ENCODE data around the gene GULP1. TPM values are rescaled to one million over a fixed set of nuclear protein-coding genes. Genes with fewer than 3 reads are reported as not detected.

The GULP1 gene
- total RNA-seq, 2 donors from 2014 or later = not detected

DNA sequence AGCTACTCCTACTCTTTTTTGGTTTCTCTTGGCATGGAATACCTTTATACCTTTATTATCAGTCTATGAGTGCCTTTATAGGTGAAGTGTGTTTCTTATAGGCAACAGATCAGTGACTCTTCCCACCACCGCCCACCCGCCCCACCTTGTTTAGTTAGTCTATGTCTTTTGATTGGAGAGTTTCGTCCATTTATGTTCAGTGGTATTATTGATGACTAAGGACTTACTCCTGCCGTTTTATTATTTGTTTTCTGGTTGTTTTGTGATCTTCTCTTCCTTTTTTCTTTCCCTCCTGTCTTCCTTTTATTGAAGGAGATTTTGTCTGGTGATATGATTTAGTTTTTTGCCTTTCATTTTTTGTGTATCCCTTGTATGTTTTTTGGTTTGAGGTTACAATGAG lies 179.5 kb downstream of the GULP1 start:
- Mint-ChIP-seq H3K4me1 (ENCODE audit: low read depth) (no peaks in the 10 kb centered on the region), H3K27me3 (ENCODE audit: low read depth) (no peaks in the 10 kb centered on the region), H3K36me3 (ENCODE audit: insufficient read depth in 2 of 2) (no peaks in the 10 kb centered on the region), H3K9me3 (no peaks in the 10 kb centered on the region), H3K27ac (no peak overlapping the region), H3K4me3 (no peak overlapping the region)
- ATAC-seq (replicated peaks in 1 of 2) (no peak), DNase-seq (no peak)

DNA sequence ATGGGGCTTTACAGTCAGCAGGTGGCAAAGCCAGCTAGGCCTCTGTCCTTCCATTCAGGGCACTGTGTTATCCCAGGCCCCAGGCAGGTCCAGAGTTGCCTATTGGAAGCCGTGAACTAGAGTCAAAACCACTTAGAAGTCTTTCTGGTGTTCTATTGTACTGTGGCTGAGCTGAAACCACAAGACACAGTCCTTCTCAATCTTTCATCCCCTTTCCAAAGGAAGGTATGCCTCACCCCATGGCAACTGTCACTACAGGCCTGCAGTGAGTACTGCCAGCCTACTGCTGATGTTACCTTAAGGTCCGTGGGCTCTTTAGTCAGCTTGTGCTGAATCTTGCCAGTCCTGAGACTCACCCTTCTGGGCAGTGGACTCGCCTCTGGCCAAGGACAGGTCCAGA lies 181.6 kb downstream of the GULP1 start:
- H3K27ac Mint-ChIP-seq = no peak overlapping the region
- DNase-seq (no peak), ATAC-seq (replicated peaks in 1 of 2) (no peak)
- H3K4me1 Mint-ChIP-seq (ENCODE audit: low read depth) = no peaks in the 10 kb centered on the region
- no peaks in the 10 kb centered on the region for H3K9me3 Mint-ChIP-seq
- H3K4me3 Mint-ChIP-seq = no peak overlapping the region
- no peaks in the 10 kb centered on the region for H3K36me3 Mint-ChIP-seq (ENCODE audit: insufficient read depth in 2 of 2)
- H3K27me3 Mint-ChIP-seq (ENCODE audit: low read depth) = no peaks in the 10 kb centered on the region

DNA sequence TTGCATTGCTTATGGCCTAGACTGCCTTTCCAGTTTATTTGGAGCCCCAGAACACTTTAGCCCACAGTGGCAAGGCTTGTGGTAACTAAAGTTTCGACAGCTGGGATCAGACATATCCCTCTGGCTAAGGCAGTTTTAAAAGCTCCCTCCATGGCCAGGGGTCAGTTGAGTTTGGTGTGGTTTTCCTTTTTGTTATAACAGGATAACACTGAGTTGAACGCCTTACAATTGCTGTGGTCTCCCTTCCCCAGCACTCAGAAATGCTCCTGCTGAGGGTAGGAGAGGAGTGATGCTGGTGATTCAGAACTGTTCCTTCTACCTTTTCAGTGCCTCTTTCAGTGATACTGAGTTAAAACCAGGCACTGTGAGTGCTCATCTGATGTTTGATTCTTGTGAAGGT lies 182.6 kb downstream of the GULP1 start:
- no peak overlapping the region for H3K27ac Mint-ChIP-seq
- DNase-seq (no peak), ATAC-seq (replicated peaks in 1 of 2) (no peak)
- H3K4me1 Mint-ChIP-seq (ENCODE audit: low read depth) = peaks cover 4% of the 10 kb centered on the region
- H3K36me3 Mint-ChIP-seq (ENCODE audit: insufficient read depth in 2 of 2) = no peaks in the 10 kb centered on the region
- H3K27me3 Mint-ChIP-seq (ENCODE audit: low read depth) = no peaks in the 10 kb centered on the region
- H3K9me3 Mint-ChIP-seq = no peaks in the 10 kb centered on the region
- H3K4me3 Mint-ChIP-seq = no peak overlapping the region

DNA sequence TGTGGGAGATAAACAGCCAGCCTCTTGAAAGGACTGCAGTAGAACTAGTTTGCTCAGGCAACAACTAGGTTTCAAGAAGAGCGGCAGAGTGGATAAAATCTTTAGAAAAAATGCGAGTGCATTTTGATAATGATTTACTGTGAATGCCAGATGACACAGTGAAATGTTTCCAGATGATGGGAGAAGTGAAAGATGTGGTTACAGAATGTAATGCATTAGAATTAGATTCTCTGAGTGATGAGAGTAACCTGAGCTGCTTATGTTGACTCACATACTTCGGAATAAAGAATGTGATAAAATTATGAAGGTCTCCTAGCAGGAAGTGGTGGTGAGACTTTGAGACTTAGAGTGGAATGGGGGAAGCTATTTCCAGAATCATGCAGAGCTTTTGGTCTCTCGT lies 184.3 kb downstream of the GULP1 start:
- Mint-ChIP-seq H3K27me3 (ENCODE audit: low read depth) (no peaks in the 10 kb centered on the region), H3K27ac (no peak overlapping the region), H3K36me3 (ENCODE audit: insufficient read depth in 2 of 2) (no peaks in the 10 kb centered on the region), H3K4me3 (no peak overlapping the region), H3K4me1 (ENCODE audit: low read depth) (peaks cover 4% of the 10 kb centered on the region), H3K9me3 (no peaks in the 10 kb centered on the region)
- ATAC-seq (replicated peaks in 1 of 2) (no peak), DNase-seq (no peak)

DNA sequence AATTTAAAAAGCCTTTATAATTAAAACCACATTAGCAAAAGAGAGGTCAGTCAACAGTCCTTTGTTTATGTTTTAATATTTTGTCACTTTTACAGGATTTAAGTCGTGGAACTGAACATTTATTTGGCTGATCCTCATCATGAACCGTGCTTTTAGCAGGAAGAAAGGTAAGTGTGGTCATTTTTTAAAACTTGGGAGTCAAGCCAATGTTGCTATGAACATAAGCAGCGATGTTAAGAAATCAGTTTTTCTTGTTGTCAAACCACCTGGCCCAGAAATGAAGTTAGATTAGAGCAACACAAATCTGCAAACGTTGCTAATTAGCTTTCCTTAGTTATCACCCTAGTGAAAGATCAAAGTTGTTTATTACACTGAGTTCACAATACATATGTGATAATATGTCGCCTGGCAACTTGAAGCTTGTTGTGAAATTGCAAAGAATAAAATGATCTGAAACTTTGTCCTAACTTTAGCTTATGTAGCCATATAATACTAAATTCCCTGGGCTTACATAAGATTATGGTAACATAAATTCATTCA lies 186.0 kb downstream of the GULP1 start:
- Mint-ChIP-seq H3K9me3 (no peaks in the 10 kb centered on the region), H3K4me3 (no peak overlapping the region), H3K27me3 (ENCODE audit: low read depth) (no peaks in the 10 kb centered on the region), H3K27ac (no peak overlapping the region), H3K36me3 (ENCODE audit: insufficient read depth in 2 of 2) (no peaks in the 10 kb centered on the region), H3K4me1 (ENCODE audit: low read depth) (peaks cover 4% of the 10 kb centered on the region)
- ATAC-seq (replicated peaks in 1 of 2) (no peak), DNase-seq (no peak)

DNA sequence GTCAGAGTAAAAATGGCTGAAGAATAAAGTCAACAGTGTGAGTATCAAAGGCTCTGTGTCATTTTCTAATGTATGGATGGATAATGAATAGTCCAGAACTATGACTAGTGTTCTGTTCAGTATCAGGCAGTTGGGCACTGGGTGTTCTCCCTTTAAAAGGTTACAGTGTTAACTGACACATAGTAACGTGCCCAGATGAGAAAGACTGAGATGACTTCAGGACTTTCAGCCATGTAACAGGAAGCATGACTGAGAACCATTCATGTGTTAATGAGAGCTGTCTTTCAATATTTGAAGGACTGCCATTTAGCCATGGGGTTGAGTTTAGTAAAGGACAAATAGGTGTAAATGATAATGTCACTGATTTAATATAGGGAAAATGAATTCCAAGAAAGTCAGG lies 187.1 kb downstream of the GULP1 start:
- ATAC-seq (replicated peaks in 1 of 2) = peak; percentile 39 to 73
- H3K4me1 Mint-ChIP-seq (ENCODE audit: low read depth) = peaks cover 4% of the 10 kb centered on the region
- no peaks in the 10 kb centered on the region for H3K36me3 Mint-ChIP-seq (ENCODE audit: insufficient read depth in 2 of 2)
- DNase-seq = no peak
- no peaks in the 10 kb centered on the region for H3K9me3 Mint-ChIP-seq
- H3K27me3 Mint-ChIP-seq (ENCODE audit: low read depth) = no peaks in the 10 kb centered on the region
- no peak overlapping the region for H3K4me3 Mint-ChIP-seq
- no peak overlapping the region for H3K27ac Mint-ChIP-seq

DNA sequence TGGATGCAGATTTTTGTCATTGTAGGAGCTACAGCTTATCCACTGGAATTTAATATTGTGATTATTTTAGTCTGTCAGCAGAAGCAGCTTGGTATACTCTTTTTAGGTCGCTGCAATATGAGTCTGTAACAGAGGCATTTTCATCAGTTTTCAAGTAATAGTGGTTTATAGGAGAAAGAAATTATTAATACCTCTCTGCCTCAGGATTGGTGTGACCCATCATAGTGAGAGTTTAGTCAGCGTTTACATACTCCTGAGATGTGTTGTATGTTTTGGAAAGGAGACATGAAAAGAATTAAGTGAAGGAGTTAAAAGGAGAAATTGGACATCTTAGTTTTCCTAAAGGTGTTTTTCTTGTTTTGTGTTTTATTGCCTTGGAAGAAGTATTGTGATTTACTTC lies 189.8 kb downstream of the GULP1 start:
- DNase-seq (no peak), ATAC-seq (replicated peaks in 1 of 2) (no peak)
- Mint-ChIP-seq H3K36me3 (ENCODE audit: insufficient read depth in 2 of 2) (no peaks in the 10 kb centered on the region), H3K27ac (no peak overlapping the region), H3K4me3 (no peak overlapping the region), H3K4me1 (ENCODE audit: low read depth) (peaks cover 4% of the 10 kb centered on the region), H3K27me3 (ENCODE audit: low read depth) (no peaks in the 10 kb centered on the region), H3K9me3 (no peaks in the 10 kb centered on the region)

DNA sequence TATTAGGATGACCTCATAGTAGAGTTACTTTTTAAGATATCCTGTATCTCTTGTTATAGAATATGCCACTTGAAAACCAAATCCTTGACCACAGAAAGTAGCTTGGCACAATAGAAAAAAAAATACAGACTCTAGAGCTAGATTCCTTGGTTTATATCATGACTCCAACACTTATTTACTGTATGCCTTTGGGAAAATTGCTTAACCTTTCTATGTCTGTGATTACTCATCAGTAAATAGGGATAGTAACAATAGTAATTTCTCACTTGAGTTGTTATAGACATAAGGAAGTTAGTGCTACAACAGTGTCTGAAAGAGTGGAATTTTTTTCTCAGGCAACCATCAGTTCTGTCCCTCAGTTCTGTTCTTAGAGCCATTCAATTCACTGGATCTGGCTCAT lies 193.8 kb downstream of the GULP1 start:
- Mint-ChIP-seq H3K27me3 (ENCODE audit: low read depth) (no peaks in the 10 kb centered on the region), H3K27ac (no peak overlapping the region), H3K4me3 (no peak overlapping the region), H3K4me1 (ENCODE audit: low read depth) (no peaks in the 10 kb centered on the region), H3K36me3 (ENCODE audit: insufficient read depth in 2 of 2) (no peaks in the 10 kb centered on the region), H3K9me3 (no peaks in the 10 kb centered on the region)
- DNase-seq (no peak), ATAC-seq (replicated peaks in 1 of 2) (no peak)

DNA sequence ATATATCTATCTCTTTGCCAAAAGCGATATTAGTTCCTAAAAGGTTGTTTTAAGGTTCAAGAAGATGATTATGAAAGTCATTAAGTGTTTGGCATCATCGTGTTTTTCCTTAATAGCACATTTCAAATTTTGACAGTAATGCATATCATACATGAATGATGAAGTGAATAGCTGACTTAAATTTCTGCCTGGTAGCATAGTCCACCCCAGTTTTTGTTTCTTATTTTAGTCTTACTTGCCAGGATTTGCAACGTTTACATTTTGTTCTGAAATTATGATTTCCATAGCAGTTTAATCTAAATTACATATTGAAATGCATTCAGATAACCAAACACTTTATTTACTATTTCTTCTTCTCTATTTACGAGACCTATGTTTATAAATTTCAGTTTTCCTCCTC lies 201.1 kb downstream of the GULP1 start:
- Mint-ChIP-seq H3K4me1 (ENCODE audit: low read depth) (no peaks in the 10 kb centered on the region), H3K27ac (no peak overlapping the region), H3K9me3 (no peaks in the 10 kb centered on the region), H3K36me3 (ENCODE audit: insufficient read depth in 2 of 2) (no peaks in the 10 kb centered on the region), H3K4me3 (no peak overlapping the region), H3K27me3 (ENCODE audit: low read depth) (no peaks in the 10 kb centered on the region)
- no peak for ATAC-seq (replicated peaks in 1 of 2)
- DNase-seq = no peak

DNA sequence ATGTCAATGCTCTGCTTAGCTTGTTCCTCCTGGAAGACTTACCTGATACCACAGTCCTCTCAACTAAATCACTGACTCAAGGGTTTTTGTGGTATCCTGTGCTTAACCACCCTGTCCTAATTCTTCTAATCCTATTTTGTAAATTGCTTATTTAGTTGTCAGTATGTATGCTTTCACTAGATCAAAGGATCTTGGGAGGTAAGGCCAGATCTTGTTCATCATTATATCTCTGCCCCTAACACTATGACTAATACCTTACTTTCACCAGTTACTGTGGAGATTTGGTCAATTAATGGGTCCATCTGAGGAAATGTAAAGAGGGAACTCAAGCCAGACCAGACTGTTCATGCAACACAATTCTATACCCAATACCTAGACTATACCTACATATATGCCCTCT lies 203.2 kb downstream of the GULP1 start:
- DNase-seq (no peak), ATAC-seq (replicated peaks in 1 of 2) (no peak)
- Mint-ChIP-seq H3K4me1 (ENCODE audit: low read depth) (no peaks in the 10 kb centered on the region), H3K27ac (no peak overlapping the region), H3K27me3 (ENCODE audit: low read depth) (no peaks in the 10 kb centered on the region), H3K4me3 (no peak overlapping the region), H3K9me3 (no peaks in the 10 kb centered on the region), H3K36me3 (ENCODE audit: insufficient read depth in 2 of 2) (no peaks in the 10 kb centered on the region)

DNA sequence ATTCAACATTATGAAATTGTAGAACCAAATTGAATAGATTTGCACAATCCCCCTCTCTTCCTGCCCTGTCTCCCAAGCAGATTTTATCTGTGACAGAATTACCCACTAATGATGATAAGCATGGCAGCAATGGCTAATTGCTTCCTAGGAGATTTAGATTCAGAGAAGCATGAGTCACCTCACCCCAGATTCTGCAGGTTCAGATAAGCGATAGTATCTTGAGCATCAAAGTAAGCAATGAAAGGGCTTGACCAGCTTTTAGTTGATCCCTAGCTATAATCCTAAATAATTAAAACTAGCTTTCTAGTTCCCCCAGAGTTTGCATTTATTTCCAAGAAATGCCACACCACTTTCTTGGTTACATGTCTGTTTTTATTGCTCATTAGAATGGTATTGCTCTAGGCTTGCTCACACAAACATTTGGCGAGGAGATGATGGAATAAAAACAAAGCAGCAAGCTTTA lies 204.3 kb downstream of the GULP1 start:
- no peaks in the 10 kb centered on the region for H3K9me3 Mint-ChIP-seq
- no peak overlapping the region for H3K27ac Mint-ChIP-seq
- ATAC-seq (replicated peaks in 1 of 2) = no peak
- no peaks in the 10 kb centered on the region for H3K4me1 Mint-ChIP-seq (ENCODE audit: low read depth)
- no peaks in the 10 kb centered on the region for H3K36me3 Mint-ChIP-seq (ENCODE audit: insufficient read depth in 2 of 2)
- no peak for DNase-seq
- no peaks in the 10 kb centered on the region for H3K27me3 Mint-ChIP-seq (ENCODE audit: low read depth)
- H3K4me3 Mint-ChIP-seq = no peak overlapping the region

DNA sequence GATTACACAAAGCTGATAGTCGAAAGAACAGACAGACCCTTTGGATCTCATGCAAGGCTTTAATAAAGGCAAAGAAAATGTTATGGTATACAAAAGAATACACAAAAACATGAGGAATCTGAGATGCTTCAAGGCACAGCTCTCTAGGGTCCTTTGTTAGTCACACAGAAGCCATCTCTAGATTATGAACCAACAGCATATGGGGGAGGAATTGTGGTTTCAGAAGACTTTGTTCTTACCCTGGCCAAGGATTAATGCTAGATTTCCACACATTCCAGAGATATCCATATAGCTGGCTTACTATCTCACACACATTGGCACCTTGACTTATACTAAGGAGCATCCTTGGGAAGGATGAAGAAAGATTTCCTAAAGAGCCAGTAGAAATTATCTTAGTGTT lies 206.1 kb downstream of the GULP1 start:
- H3K4me1 Mint-ChIP-seq (ENCODE audit: low read depth) = no peaks in the 10 kb centered on the region
- H3K36me3 Mint-ChIP-seq (ENCODE audit: insufficient read depth in 2 of 2) = no peaks in the 10 kb centered on the region
- no peak overlapping the region for H3K4me3 Mint-ChIP-seq
- ATAC-seq (replicated peaks in 1 of 2) (no peak), DNase-seq (no peak)
- H3K27me3 Mint-ChIP-seq (ENCODE audit: low read depth) = no peaks in the 10 kb centered on the region
- no peaks in the 10 kb centered on the region for H3K9me3 Mint-ChIP-seq
- no peak overlapping the region for H3K27ac Mint-ChIP-seq

DNA sequence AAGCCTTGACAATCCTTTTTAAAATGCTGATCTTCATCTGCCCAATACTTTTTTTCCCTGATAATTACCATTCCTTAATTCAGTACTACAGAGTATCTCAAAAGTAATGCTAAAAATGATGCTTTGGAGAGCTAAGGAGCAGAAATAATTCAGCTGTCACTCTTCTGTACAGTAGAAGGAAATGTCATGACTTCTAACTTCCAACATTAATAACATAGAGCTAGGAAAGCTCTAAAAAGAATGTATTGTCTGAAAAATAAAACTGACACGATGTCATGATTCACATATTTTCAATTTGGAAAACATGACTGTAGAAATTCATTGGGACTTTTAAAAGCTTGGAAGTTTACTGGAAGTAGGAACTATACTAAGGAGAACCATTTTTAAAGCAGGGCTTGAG lies 212.3 kb downstream of the GULP1 start:
- Mint-ChIP-seq H3K9me3 (no peaks in the 10 kb centered on the region), H3K27ac (no peak overlapping the region), H3K36me3 (ENCODE audit: insufficient read depth in 2 of 2) (no peaks in the 10 kb centered on the region), H3K27me3 (ENCODE audit: low read depth) (no peaks in the 10 kb centered on the region), H3K4me3 (no peak overlapping the region), H3K4me1 (ENCODE audit: low read depth) (no peaks in the 10 kb centered on the region)
- ATAC-seq (replicated peaks in 1 of 2) = no peak
- DNase-seq = no peak

DNA sequence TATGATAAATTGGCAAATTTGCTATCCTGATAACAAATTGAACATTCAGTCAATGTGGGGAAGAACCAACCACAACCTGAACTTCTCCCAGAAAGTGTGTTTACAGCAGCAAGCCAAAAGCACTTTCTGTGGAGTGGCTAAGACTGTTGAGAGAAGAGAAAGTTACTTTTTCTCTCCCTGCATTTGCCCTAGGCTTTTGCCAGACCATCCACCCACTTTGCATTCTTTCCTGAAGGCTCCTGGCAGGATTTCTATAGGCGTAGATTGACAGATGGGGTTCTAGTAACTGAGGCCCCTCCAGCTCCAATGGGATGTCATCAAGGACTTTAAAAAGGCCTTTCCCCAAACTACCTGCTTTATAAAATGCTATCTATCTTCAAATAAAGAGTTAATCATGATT lies 215.2 kb downstream of the GULP1 start:
- H3K4me3 Mint-ChIP-seq = no peak overlapping the region
- no peak for DNase-seq
- no peak overlapping the region for H3K27ac Mint-ChIP-seq
- H3K36me3 Mint-ChIP-seq (ENCODE audit: insufficient read depth in 2 of 2) = no peaks in the 10 kb centered on the region
- no peaks in the 10 kb centered on the region for H3K4me1 Mint-ChIP-seq (ENCODE audit: low read depth)
- ATAC-seq (replicated peaks in 1 of 2) = no peak
- H3K9me3 Mint-ChIP-seq = no peaks in the 10 kb centered on the region
- H3K27me3 Mint-ChIP-seq (ENCODE audit: low read depth) = no peaks in the 10 kb centered on the region

Measured in activated T-cell treated with anti-CD3 and anti-CD28 coated beads, Interleukin-2, amount 50 U/mL, for 72 hours (primary cell).